Heart left ventricle (tissue), 16 donors: ENCODE measurements around the gene SIL1. TPM values are rescaled to one million over a fixed set of nuclear protein-coding genes. Genes with fewer than 3 reads are reported as not detected.
"Not testable (repeated sequence)": the region's sequence is repeated elsewhere in the genome, so short reads cannot be mapped to it uniquely, and the experiment has no call there.

Source experiments
- ATAC-seq, 4 donors: fragments of 200-7000 bp; cut with Tn5 transposase; one replicate each; pipeline ENCODE4 v1.9.1; 2020 to 2022; ENCODE audit warnings: moderate library complexity in 4 of 4, mild to moderate bottlenecking in 3 of 4, moderate number of reproducible peaks in 1 of 4
- DNase-seq, 5 donors: peaks; one replicate each; pipeline ENCODE4 v3.0.0-alpha.2; 2020
- H3K27ac ChIP-seq, 12 donors: fragments of 200-600 bp; sonication (generic) in 4 of 12; one replicate each; pipeline versions ENCODE4 v1.5.0 to v1.8.0; 2016 to 2022; ENCODE audit warnings: mild to moderate bottlenecking in 2 of 12
- H3K27me3 ChIP-seq, 9 donors: fragments of 200-600 bp; sonication (generic) in 2 of 9; one replicate each; pipeline versions ENCODE4 v1.5.1 to v1.8.0; 2016 to 2022; ENCODE audit warnings: mild to moderate bottlenecking in 3 of 9
- H3K36me3 ChIP-seq, 9 donors: fragments of 200-600 bp; sonication (generic) in 2 of 9; one replicate each; pipeline versions ENCODE4 v1.5.0 to v1.8.0; 2018 to 2022; ENCODE audit warnings: mild to moderate bottlenecking in 2 of 9
- H3K4me1 ChIP-seq, 12 donors: fragments of 200-600 bp; sonication (generic) in 4 of 12; one replicate each; pipeline versions ENCODE4 v1.5.0 to v1.8.0; 2016 to 2022; ENCODE audit warnings: mild to moderate bottlenecking in 3 of 12
- H3K4me3 ChIP-seq, 12 donors: fragments of 200-600 bp; sonication (generic) in 4 of 12; one replicate each; pipeline versions ENCODE4 v1.5.0 to v1.8.0; 2017 to 2022; ENCODE audit warnings: mild to moderate bottlenecking in 9 of 12, moderate library complexity in 4 of 12
- H3K9me3 ChIP-seq, 12 donors: fragments of 200-600 bp; sonication (generic) in 4 of 12; one replicate each; pipeline versions ENCODE4 v1.5.0 to v1.8.0; 2016 to 2022; ENCODE audit warnings: mild to moderate bottlenecking in 1 of 12
- CTCF ChIP-seq, 12 donors: fragments of 200-600 bp; sonication (generic) in 4 of 12; IDR thresholded peaks; one replicate each; pipeline versions ENCODE4 v1.5.0 to v1.8.0; 2018 to 2022; ENCODE audit warnings: antibody characterized with exemption in 12 of 12, mild to moderate bottlenecking in 5 of 12
- POLR2A ChIP-seq, 2 donors: fragments of 450-650 bp; IDR thresholded peaks; one replicate each; pipeline ENCODE4 v1.6.1; 2017; ENCODE audit warnings: antibody characterized with exemption in 2 of 2, mild to moderate bottlenecking in 2 of 2, moderate library complexity in 2 of 2
- WGBS, 4 donors: extraction: QIAGEN DNeasy Blood & Tissue Kit in 2 of 4; methylation state at CpG; one replicate each; pipeline versions ENCODE4 v1.1.5 to v1.1.7; 2013 to 2018; 5-methylcytosine and 5-hydroxymethylcytosine counted together
- intact Hi-C, 10 donors: fragments of 100-400 bp; cut with DNase I; formaldehyde crosslinking; loops; one replicate each; pipeline versions ENCODE4 v1.11.1 to v1.14.2; 2022
- polyA plus RNA-seq, 2 donors: library from polyadenylated mRNA; stranded (reverse); fragments of 200-250 nt; gene quantifications; one replicate each; pipeline ENCODE4 v1.2.3, GENCODE V29; 2013
- total RNA-seq, 9 donors: library from RNA; depleted of rRNA in 2 of 9; stranded (reverse); fragments of >200 nt in 2 of 9; fragmentation: NEBNext Ultra II Directional in 3 of 9; extraction: Animal tissue kit (Norgen Biotek cat#: 25700) in 3 of 9; gene quantifications; one replicate each; pipeline versions ENCODE4 v1.1.0 to v1.2.4, GENCODE V29; 2016 to 2023
- donor health status: ischemic (EF 13 %, LVEDD 7.1; RV severe dilation, severe dysfunction).
- donor health status: healthy with polysubstance abuse.
- donor health status: DM: no; HTN: yes; CAD: no.
- donor health status: DM: no; HTN: no; CAD: no.
- donor health status: ischemic (EF 25% LVEDD 6.9; RV normal size, moderate dysfunction).
- donor health status: ischemic (EF 25% LVEDD 5.7; RV mildly dilated, moderate dysfunction).
- donor health status: healthy.
- donor health status: DM: yes; HTN: yes; CAD: no.
- donor health status: ischemic (EF 35%, LVEDD 5.7; RV mildly dilated, moderate dysfunction).
- donor health status: nonischemic (EF 11% LVEDD 7.7; RV severe dilation, severe dysfunction).
- donor health status: DM: yes; HTN: yes; CAD: no.
- donor health status: PGD.
- donor health status: ischemic (EF 29% LVEDD 5.4; RV normal size, mild dysfunction).
- donor health status: nonischemic (EF 23%, LVEDD 6.1; RV moderate dilation, normal function).

The SIL1 gene
- total and polyA plus RNA-seq, 11 donors: 33.8 to 341 (median 40.2) TPM

GRCh38 chr5:139193928-139194327 lies 4.2 kb downstream of the SIL1 start:
- ATAC-seq (no peak), DNase-seq (no peak)
- TF ChIP-seq POLR2A (IDR thresholded peaks at IDR 0.05): no peak
- peak in 4 of 12 donors; percentile 11 to 27 (median 16) for TF ChIP-seq CTCF (IDR thresholded peaks at IDR 0.05)
- Histone ChIP-seq H3K36me3 (peaks cover 0 to 9% (median 0%) of the 10 kb centered on the region in 9 donors), H3K27ac (no peak overlapping the region), H3K9me3 (no peaks in the 10 kb centered on the region), H3K4me1 (peaks cover 0 to 40% (median 13%) of the 10 kb centered on the region in 12 donors), H3K27me3 (no peaks in the 10 kb centered on the region), H3K4me3 (no peak overlapping the region)
- WGBS, 4 donors: 82 to 100% (median 94%) methylated on average over 1 of the region's 1 CpG
- intact Hi-C loops: loop anchor here in 1 of 10 donors (10.0 kb wide), 1 partner anchor 59 kb away; no protein-coding TSS in a partner anchor

- not testable (repeated sequence) for H3K27ac ChIP-seq
- intact Hi-C loops: loop anchor here in 1 of 10 donors (10.0 kb wide), 1 partner anchor 58 kb away; no protein-coding TSS in a partner anchor
These were observed 5.3 kb downstream of the SIL1 start for GRCh38 chr5:139192906-139193305.

GRCh38 chr5:139191954-139192353 lies 6.2 kb downstream of the SIL1 start:
- H3K9me3 ChIP-seq, DNase-seq, H3K27ac ChIP-seq, H3K4me3 ChIP-seq, H3K27me3 ChIP-seq, ATAC-seq: not testable (repeated sequence)
- 94 to 98% (median 98%) methylated on average over 3 of the region's 3 CpGs for WGBS, 4 donors
- H3K36me3 ChIP-seq: peaks cover 0 to 15% (median 0%) of the 10 kb centered on the region in 9 donors
- H3K4me1 ChIP-seq: peaks cover 0 to 37% (median 9%) of the 10 kb centered on the region in 12 donors
- intact Hi-C loops: loop anchor here in 1 of 10 donors (10.0 kb wide), 1 partner anchor 57 kb away; no protein-coding TSS in a partner anchor

More at GRCh38 chr5:139192906-139193305, 5.3 kb downstream of the SIL1 start:
- not testable (repeated sequence) for H3K36me3 ChIP-seq, H3K4me3 ChIP-seq, DNase-seq, H3K27me3 ChIP-seq, H3K9me3 ChIP-seq, ATAC-seq
- WGBS, 4 donors: 74 to 87% (median 83%) methylated on average over 4 of the region's 4 CpGs
- peaks cover 0 to 43% (median 16%) of the 10 kb centered on the region in 12 donors for H3K4me1 ChIP-seq

GRCh38 chr5:139190125-139190524 lies 8.0 kb downstream of the SIL1 start:
- H3K4me3 ChIP-seq: no peak overlapping the region
- DNase-seq: no peak
- intact Hi-C loops: loop anchor here in 1 of 10 donors (10.0 kb wide), 1 partner anchor 55 kb away; no protein-coding TSS in a partner anchor

More at GRCh38 chr5:139190125-139190524, 8.0 kb downstream of the SIL1 start:
- no peaks in the 10 kb centered on the region for H3K27me3 ChIP-seq
- ATAC-seq: peak in 3 of 4 donors; percentile 42 to 69 (median 45)
- peak overlapping the region in 6 of 12 donors; percentile 7 to 42 (median 34) for H3K27ac ChIP-seq
- 32 to 54% (median 39%) methylated on average over 3 of the region's 3 CpGs for whole genome bisulfite sequencing, 4 donors
- no peaks in the 10 kb centered on the region for H3K9me3 ChIP-seq
- H3K4me1 ChIP-seq: peaks cover 0 to 40% (median 20%) of the 10 kb centered on the region in 12 donors
- TF ChIP-seq CTCF (IDR thresholded peaks at IDR 0.05): no peak
- peaks cover 0 to 7% (median 0%) of the 10 kb centered on the region in 9 donors for H3K36me3 ChIP-seq
